ENCODE measurements around the gene TBC1D2B.

Gene TBC1D2B

DNA sequence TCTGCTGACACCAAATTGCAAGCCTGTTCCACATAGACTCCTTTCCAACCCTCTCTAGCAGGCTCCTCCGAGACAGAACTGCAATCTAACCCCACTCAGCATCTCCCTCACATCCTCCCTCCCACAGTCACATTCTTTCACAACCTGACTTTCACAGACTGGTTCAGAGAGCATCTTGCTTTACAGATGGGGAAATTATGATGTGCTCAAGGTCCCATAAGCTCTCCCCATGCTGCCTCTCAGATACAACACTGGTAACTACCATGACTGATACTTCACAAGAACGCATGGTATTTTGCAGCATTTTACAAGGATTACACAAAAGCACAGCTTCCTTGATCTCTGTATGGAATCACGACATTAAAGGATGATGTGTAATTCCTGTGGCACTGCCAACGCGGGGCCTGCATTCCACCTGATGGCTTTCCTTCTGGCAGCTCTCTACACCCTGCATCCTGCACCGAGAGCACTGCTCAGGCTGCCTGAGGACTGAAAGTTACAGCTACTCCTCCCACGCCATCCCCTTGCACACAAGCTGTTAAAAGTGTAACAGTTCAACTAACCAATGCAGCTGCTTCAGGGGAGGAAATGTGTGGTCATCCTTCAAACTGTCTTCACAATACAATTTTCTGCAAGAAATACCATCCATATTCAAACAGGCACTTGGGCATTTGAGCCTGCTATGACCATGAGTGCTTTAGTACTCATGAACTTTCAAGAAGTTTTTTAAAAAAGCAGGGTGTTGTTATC, 27.6 kb downstream of the TBC1D2B start:
- H3K4me1 Mint-ChIP-seq (ENCODE audit: low read depth): peaks cover 84% of the 10 kb centered on the region
- H3K27ac Mint-ChIP-seq: peak overlapping the region; percentile 97
- no peaks in the 10 kb centered on the region for H3K27me3 Mint-ChIP-seq (ENCODE audit: low read depth)
- H3K36me3 Mint-ChIP-seq (ENCODE audit: low read depth): peaks cover 48% of the 10 kb centered on the region
- peak; percentile 76 for DNase-seq (ENCODE audit: low spot score)
- no peaks in the 10 kb centered on the region for H3K9me3 Mint-ChIP-seq
- H3K4me3 Mint-ChIP-seq: peak overlapping the region; percentile 78

- H3K4me3 Mint-ChIP-seq: peak overlapping the region; percentile 79
- no peaks in the 10 kb centered on the region for H3K9me3 Mint-ChIP-seq
- peaks cover 90% of the 10 kb centered on the region for H3K4me1 Mint-ChIP-seq (ENCODE audit: low read depth)
- no peak for DNase-seq (ENCODE audit: low spot score)
- H3K27me3 Mint-ChIP-seq (ENCODE audit: low read depth): no peaks in the 10 kb centered on the region
- peaks cover 52% of the 10 kb centered on the region for H3K36me3 Mint-ChIP-seq (ENCODE audit: low read depth)
- peak overlapping the region; percentile 97 for H3K27ac Mint-ChIP-seq
Measured at GRCh38 chr15:78048628-78048920, 28.9 kb downstream of the TBC1D2B start.

GRCh38 chr15:78047761-78048627, 29.5 kb downstream of the TBC1D2B start:
- Mint-ChIP-seq H3K36me3 (ENCODE audit: low read depth) (peaks cover 52% of the 10 kb centered on the region), H3K4me1 (ENCODE audit: low read depth) (peaks cover 86% of the 10 kb centered on the region), H3K27ac (peak overlapping the region; percentile 97), H3K4me3 (peak overlapping the region; percentile 79), H3K9me3 (no peaks in the 10 kb centered on the region), H3K27me3 (ENCODE audit: low read depth) (no peaks in the 10 kb centered on the region)
- DNase-seq (ENCODE audit: low spot score): no peak

GRCh38 chr15:78046796-78047341, 30.6 kb downstream of the TBC1D2B start:
- H3K4me3 Mint-ChIP-seq: peak overlapping the region; percentile 79
- H3K27me3 Mint-ChIP-seq (ENCODE audit: low read depth): no peaks in the 10 kb centered on the region
- peak; percentile 47 for DNase-seq (ENCODE audit: low spot score)
- H3K9me3 Mint-ChIP-seq: no peaks in the 10 kb centered on the region
- peaks cover 51% of the 10 kb centered on the region for H3K36me3 Mint-ChIP-seq (ENCODE audit: low read depth)
- H3K4me1 Mint-ChIP-seq (ENCODE audit: low read depth): peaks cover 85% of the 10 kb centered on the region
- peak overlapping the region; percentile 97 for H3K27ac Mint-ChIP-seq

GRCh38 chr15:78045189-78045588, 32.3 kb downstream of the TBC1D2B start:
- Mint-ChIP-seq H3K36me3 (ENCODE audit: low read depth) (peaks cover 55% of the 10 kb centered on the region), H3K27me3 (ENCODE audit: low read depth) (no peaks in the 10 kb centered on the region), H3K9me3 (no peaks in the 10 kb centered on the region), H3K4me3 (peak overlapping the region; percentile 5), H3K27ac (peak overlapping the region; percentile 39), H3K4me1 (ENCODE audit: low read depth) (peaks cover 78% of the 10 kb centered on the region)
- no peak for DNase-seq (ENCODE audit: low spot score)

DNA sequence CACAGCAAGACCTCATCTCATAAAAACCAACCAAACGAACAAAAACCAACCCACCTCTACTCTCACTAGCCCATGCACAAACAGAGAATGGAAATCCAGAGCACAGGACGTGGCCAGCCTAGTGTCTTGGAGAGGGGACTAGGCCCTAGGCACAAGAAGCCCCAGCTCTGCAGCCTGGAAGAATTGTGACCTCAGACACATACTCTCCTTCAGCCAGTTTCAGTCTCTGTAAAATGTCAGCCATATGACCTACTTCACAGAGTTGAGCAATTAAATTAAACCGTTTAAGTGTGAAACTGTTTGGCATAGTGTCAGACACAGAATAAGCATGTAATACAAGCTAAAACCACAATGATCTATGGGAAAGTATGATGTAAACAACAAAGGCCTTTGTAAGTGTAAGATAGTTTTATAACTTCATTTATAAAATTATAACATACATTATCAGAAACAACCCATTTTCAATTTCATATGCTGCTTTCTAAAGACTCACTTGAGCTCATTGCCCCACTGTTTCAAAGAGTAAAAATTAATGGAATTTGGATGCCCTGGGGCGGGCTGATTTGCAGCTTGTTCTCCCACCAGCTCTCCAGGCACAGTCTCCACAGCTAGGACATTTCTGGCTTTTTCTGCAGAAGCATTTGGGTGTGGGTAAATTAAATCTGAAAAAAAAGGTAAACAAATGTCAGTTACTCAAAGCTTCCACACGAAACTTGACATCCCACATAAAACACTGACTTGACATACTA, 32.9 kb downstream of the TBC1D2B start:
- H3K4me1 Mint-ChIP-seq (ENCODE audit: low read depth): peaks cover 77% of the 10 kb centered on the region
- no peaks in the 10 kb centered on the region for H3K27me3 Mint-ChIP-seq (ENCODE audit: low read depth)
- DNase-seq (ENCODE audit: low spot score): no peak
- peaks cover 60% of the 10 kb centered on the region for H3K36me3 Mint-ChIP-seq (ENCODE audit: low read depth)
- H3K4me3 Mint-ChIP-seq: peak overlapping the region; percentile 71
- H3K9me3 Mint-ChIP-seq: no peaks in the 10 kb centered on the region
- H3K27ac Mint-ChIP-seq: peak overlapping the region; percentile 93

DNA sequence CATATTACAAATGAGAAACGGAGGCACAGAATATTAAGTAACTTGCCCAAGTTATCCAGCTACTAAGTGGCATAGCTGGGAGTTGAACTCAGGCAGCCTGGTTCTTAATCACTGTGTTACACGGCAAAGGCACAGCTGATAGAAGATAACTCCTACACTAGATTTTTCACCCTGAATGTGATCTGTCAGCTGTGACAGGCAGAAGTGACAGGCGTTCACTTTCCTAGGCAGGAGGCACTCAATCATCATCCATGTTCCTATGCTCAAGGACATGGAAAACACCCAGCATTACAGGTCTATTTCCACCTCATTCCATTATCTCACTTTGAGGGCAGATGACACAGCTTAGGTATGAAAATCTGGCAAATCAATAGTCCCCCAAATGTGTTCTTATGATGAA, 35.6 kb downstream of the TBC1D2B start:
- H3K4me1 Mint-ChIP-seq (ENCODE audit: low read depth): peaks cover 75% of the 10 kb centered on the region

GRCh38 chr15:78040653-78041244, 36.8 kb downstream of the TBC1D2B start:
- Mint-ChIP-seq H3K4me3 (no peak overlapping the region), H3K27me3 (ENCODE audit: low read depth) (no peaks in the 10 kb centered on the region), H3K36me3 (ENCODE audit: low read depth) (peaks cover 68% of the 10 kb centered on the region), H3K9me3 (no peaks in the 10 kb centered on the region), H3K27ac (peak overlapping the region; percentile 94), H3K4me1 (ENCODE audit: low read depth) (peaks cover 74% of the 10 kb centered on the region)
- DNase-seq (ENCODE audit: low spot score): no peak

More for the DNA sequence above, 35.6 kb downstream of the TBC1D2B start:
- no peaks in the 10 kb centered on the region for H3K27me3 Mint-ChIP-seq (ENCODE audit: low read depth)
- H3K9me3 Mint-ChIP-seq: no peaks in the 10 kb centered on the region
- peaks cover 72% of the 10 kb centered on the region for H3K36me3 Mint-ChIP-seq (ENCODE audit: low read depth)
- H3K27ac Mint-ChIP-seq: peak overlapping the region; percentile 71
- no peak overlapping the region for H3K4me3 Mint-ChIP-seq
- DNase-seq (ENCODE audit: low spot score): no peak

GRCh38 chr15:78038585-78039247, 38.8 kb downstream of the TBC1D2B start:
- Mint-ChIP-seq H3K27ac (peak overlapping the region; percentile 94), H3K4me1 (ENCODE audit: low read depth) (peaks cover 77% of the 10 kb centered on the region), H3K4me3 (peak overlapping the region; percentile 22), H3K9me3 (no peaks in the 10 kb centered on the region), H3K36me3 (ENCODE audit: low read depth) (peaks cover 66% of the 10 kb centered on the region), H3K27me3 (ENCODE audit: low read depth) (no peaks in the 10 kb centered on the region)
- no peak for DNase-seq (ENCODE audit: low spot score)

GRCh38 chr15:78037779-78038305, 39.7 kb downstream of the TBC1D2B start:
- Mint-ChIP-seq H3K27me3 (ENCODE audit: low read depth) (no peaks in the 10 kb centered on the region), H3K27ac (peak overlapping the region; percentile 94), H3K36me3 (ENCODE audit: low read depth) (peaks cover 63% of the 10 kb centered on the region), H3K9me3 (no peaks in the 10 kb centered on the region), H3K4me1 (ENCODE audit: low read depth) (peaks cover 81% of the 10 kb centered on the region), H3K4me3 (peak overlapping the region; percentile 80)
- no peak for DNase-seq (ENCODE audit: low spot score)

- H3K9me3 Mint-ChIP-seq: no peaks in the 10 kb centered on the region
- no peak for DNase-seq (ENCODE audit: low spot score)
- H3K4me3 Mint-ChIP-seq: peak overlapping the region; percentile 12
- H3K27me3 Mint-ChIP-seq (ENCODE audit: low read depth): no peaks in the 10 kb centered on the region
- H3K4me1 Mint-ChIP-seq (ENCODE audit: low read depth): peaks cover 81% of the 10 kb centered on the region
- H3K27ac Mint-ChIP-seq: peak overlapping the region; percentile 94
- peaks cover 62% of the 10 kb centered on the region for H3K36me3 Mint-ChIP-seq (ENCODE audit: low read depth)
Measured at GRCh38 chr15:78037328-78037727, 40.2 kb downstream of the TBC1D2B start.

- H3K4me3 Mint-ChIP-seq: peak overlapping the region; percentile 66
- no peak for DNase-seq (ENCODE audit: low spot score)
- H3K9me3 Mint-ChIP-seq: no peaks in the 10 kb centered on the region
- no peaks in the 10 kb centered on the region for H3K27me3 Mint-ChIP-seq (ENCODE audit: low read depth)
- peaks cover 62% of the 10 kb centered on the region for H3K36me3 Mint-ChIP-seq (ENCODE audit: low read depth)
- H3K27ac Mint-ChIP-seq: peak overlapping the region; percentile 72
- H3K4me1 Mint-ChIP-seq (ENCODE audit: low read depth): peaks cover 82% of the 10 kb centered on the region
Measured at GRCh38 chr15:78035861-78036476, 41.5 kb downstream of the TBC1D2B start.

All from T-helper 2 cell treated with Interferon-gamma antibody and Interleukin-4, amounts not matched to agents 5 μg/mL and 100 μg/mL, for 36 hours (primary cell).